Measurements from ENCODE around the gene CDCP2.

DNA sequence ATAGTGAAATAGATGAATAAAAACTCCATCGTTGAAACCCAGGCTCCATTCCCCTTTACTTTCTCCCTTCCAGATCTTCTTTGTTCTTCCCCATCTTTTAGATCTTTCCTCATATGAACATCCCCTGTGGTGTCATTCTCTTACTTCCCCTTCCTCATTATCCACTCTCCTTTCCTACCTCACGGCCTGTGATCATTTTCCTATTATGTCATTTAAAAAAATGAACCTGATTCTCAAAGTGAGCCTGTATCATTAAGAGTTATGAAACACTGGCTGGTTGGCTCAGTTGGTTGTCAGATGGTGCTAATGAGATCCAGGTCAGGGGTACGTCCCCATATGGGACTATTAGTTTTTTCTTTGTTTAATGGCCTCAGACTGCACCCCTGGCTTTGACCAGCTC is 61.1 kb downstream of the CDCP2 start:
- TF ChIP-seq, protein P1, sequence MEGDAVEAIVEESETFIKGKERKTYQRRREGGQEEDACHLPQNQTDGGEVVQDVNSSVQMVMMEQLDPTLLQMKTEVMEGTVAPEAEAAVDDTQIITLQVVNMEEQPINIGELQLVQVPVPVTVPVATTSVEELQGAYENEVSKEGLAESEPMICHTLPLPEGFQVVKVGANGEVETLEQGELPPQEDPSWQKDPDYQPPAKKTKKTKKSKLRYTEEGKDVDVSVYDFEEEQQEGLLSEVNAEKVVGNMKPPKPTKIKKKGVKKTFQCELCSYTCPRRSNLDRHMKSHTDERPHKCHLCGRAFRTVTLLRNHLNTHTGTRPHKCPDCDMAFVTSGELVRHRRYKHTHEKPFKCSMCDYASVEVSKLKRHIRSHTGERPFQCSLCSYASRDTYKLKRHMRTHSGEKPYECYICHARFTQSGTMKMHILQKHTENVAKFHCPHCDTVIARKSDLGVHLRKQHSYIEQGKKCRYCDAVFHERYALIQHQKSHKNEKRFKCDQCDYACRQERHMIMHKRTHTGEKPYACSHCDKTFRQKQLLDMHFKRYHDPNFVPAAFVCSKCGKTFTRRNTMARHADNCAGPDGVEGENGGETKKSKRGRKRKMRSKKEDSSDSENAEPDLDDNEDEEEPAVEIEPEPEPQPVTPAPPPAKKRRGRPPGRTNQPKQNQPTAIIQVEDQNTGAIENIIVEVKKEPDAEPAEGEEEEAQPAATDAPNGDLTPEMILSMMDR (IDR thresholded peaks at IDR 0.05) = no peak
- TF ChIP-seq POLR2AphosphoS5 (IDR thresholded peaks at IDR 0.05; ENCODE audit: insufficient read depth in 1 of 2, low read depth in 1 of 2) (no peak), POLR2A (IDR thresholded peaks at IDR 0.05) (no peak)
